AG10803 (cell line): Measurements from ENCODE around the gene MYPN.

Experiments
- DNase-seq: peaks from one replicate; pipeline ENCODE4 v3.0.0; 2010; ENCODE audit warnings: low read depth
- H3K4me3 ChIP-seq: 2 replicates; pipeline ENCODE4 v1.5.1; 2011; ENCODE audit warnings: mild to moderate bottlenecking, low read length, control low read depth
- CTCF ChIP-seq: conservative IDR thresholded peaks from 2 replicates; pipeline ENCODE4 v1.5.1; 2011; ENCODE audit warnings: mild to moderate bottlenecking, low read length, control low read depth, inconsistent platforms

The MYPN gene

GRCh38 chr10:68144709-68145108 lies 35.4 kb downstream of the MYPN start:
- TF ChIP-seq CTCF: no peak
- DNase-seq: no peak

GRCh38 chr10:68145705-68146104 lies 36.4 kb downstream of the MYPN start:
- DNase-seq: no peak
- H3K4me3 ChIP-seq: no peak overlapping the region
- TF ChIP-seq CTCF: no peak

More at GRCh38 chr10:68144709-68145108, 35.4 kb downstream of the MYPN start:
- H3K4me3 ChIP-seq: no peak overlapping the region

- no peak for TF ChIP-seq CTCF
- DNase-seq: no peak
- H3K4me3 ChIP-seq: no peak overlapping the region
These were observed 36.8 kb downstream of the MYPN start for GRCh38 chr10:68146133-68146532.

- no peak overlapping the region for H3K4me3 ChIP-seq
- no peak for TF ChIP-seq CTCF
- DNase-seq: no peak
These were observed 42.2 kb downstream of the MYPN start for GRCh38 chr10:68151453-68151852.

GRCh38 chr10:68153473-68154210 lies 44.4 kb downstream of the MYPN start:
- H3K4me3 ChIP-seq: no peak overlapping the region
- no peak for TF ChIP-seq CTCF
- peak; percentile 99 for DNase-seq

- H3K4me3 ChIP-seq: no peak overlapping the region
- peak; percentile 54 for DNase-seq
- TF ChIP-seq CTCF: no peak
These were observed 44.9 kb downstream of the MYPN start for GRCh38 chr10:68154211-68154497.

- DNase-seq: peak; percentile 85
- H3K4me3 ChIP-seq: no peak overlapping the region
- no peak for TF ChIP-seq CTCF
These were observed 46.4 kb downstream of the MYPN start for GRCh38 chr10:68155615-68156210.
